ENCODE measurements around the gene ZDHHC1.

Gene ZDHHC1

GRCh38 chr16:67445441-67445912 is 29.2 kb upstream of the ZDHHC1 start:
- H3K4me3 ChIP-seq (replicated peaks; ENCODE audit: insufficient read depth, low read length) = no peak overlapping the region
- TF ChIP-seq CTCF (IDR thresholded peaks at IDR 0.05; ENCODE audit: insufficient read depth, low read length) (no peak), SPI1 (IDR thresholded peaks at IDR 0.05; ENCODE audit: borderline replicate concordance, low read depth) (no peak), POLR2AphosphoS5 (IDR thresholded peaks at IDR 0.05; ENCODE audit: low read depth) (no peak), REST (IDR thresholded peaks at IDR 0.05; ENCODE audit: insufficient replicate concordance, low read depth) (no peak), GABPA (IDR thresholded peaks at IDR 0.05; ENCODE audit: low read depth) (no peak)
- H3K27me3 ChIP-seq (ENCODE audit: insufficient read depth, poor library complexity, severe bottlenecking) = no peaks in the 10 kb centered on the region
- H3K27ac ChIP-seq (replicated peaks) = no peak overlapping the region
- no peak for DNase-seq (ENCODE audit: low read depth in 1 of 2, low spot score in 1 of 2)

- Histone ChIP-seq H3K4me3 (replicated peaks; ENCODE audit: insufficient read depth, low read length) (no peak overlapping the region), H3K27ac (replicated peaks) (no peak overlapping the region), H3K27me3 (ENCODE audit: insufficient read depth, poor library complexity, severe bottlenecking) (no peaks in the 10 kb centered on the region)
- DNase-seq (ENCODE audit: low read depth in 1 of 2, low spot score in 1 of 2) = no peak
- TF ChIP-seq POLR2AphosphoS5 (IDR thresholded peaks at IDR 0.05; ENCODE audit: low read depth) (no peak), CTCF (IDR thresholded peaks at IDR 0.05; ENCODE audit: insufficient read depth, low read length) (no peak)
Measured at GRCh38 chr16:67445126-67445426, 28.8 kb upstream of the ZDHHC1 start.

- TF ChIP-seq REST (IDR thresholded peaks at IDR 0.05; ENCODE audit: insufficient replicate concordance, low read depth) (no peak), POLR2AphosphoS5 (IDR thresholded peaks at IDR 0.05; ENCODE audit: low read depth) (no peak), GABPA (IDR thresholded peaks at IDR 0.05; ENCODE audit: low read depth) (no peak), SPI1 (IDR thresholded peaks at IDR 0.05; ENCODE audit: borderline replicate concordance, low read depth) (no peak)
- Histone ChIP-seq H3K4me3 (replicated peaks; ENCODE audit: insufficient read depth, low read length) (no peak overlapping the region), H3K27ac (replicated peaks) (no peak overlapping the region), H3K27me3 (ENCODE audit: insufficient read depth, poor library complexity, severe bottlenecking) (no peaks in the 10 kb centered on the region)
- DNase-seq (ENCODE audit: low read depth in 1 of 2, low spot score in 1 of 2) = no peak
Measured at GRCh38 chr16:67444259-67445125, 28.2 kb upstream of the ZDHHC1 start.

GRCh38 chr16:67443265-67443664 is 27.0 kb upstream of the ZDHHC1 start:
- Histone ChIP-seq H3K4me3 (replicated peaks; ENCODE audit: insufficient read depth, low read length) (no peak overlapping the region), H3K27ac (replicated peaks) (no peak overlapping the region), H3K27me3 (ENCODE audit: insufficient read depth, poor library complexity, severe bottlenecking) (no peaks in the 10 kb centered on the region)
- DNase-seq (ENCODE audit: low read depth in 1 of 2, low spot score in 1 of 2) = no peak
- TF ChIP-seq POLR2AphosphoS5 (IDR thresholded peaks at IDR 0.05; ENCODE audit: low read depth) (no peak), GABPA (IDR thresholded peaks at IDR 0.05; ENCODE audit: low read depth) (no peak), REST (IDR thresholded peaks at IDR 0.05; ENCODE audit: insufficient replicate concordance, low read depth) (no peak), SPI1 (IDR thresholded peaks at IDR 0.05; ENCODE audit: borderline replicate concordance, low read depth) (no peak), CTCF (IDR thresholded peaks at IDR 0.05; ENCODE audit: insufficient read depth, low read length) (no peak)
